GM19023 (cell line): ENCODE measurements around the gene WDPCP.
"Not testable (repeated sequence)": the region's sequence is repeated elsewhere in the genome, so short reads cannot be mapped to it uniquely, and the experiment has no call there.

Experiments used
- ATAC-seq: cut with Tn5 transposase; IDR thresholded peaks from one replicate; pipeline ENCODE4 v1.9.1; 2021; ENCODE audit warnings: mild to moderate bottlenecking, moderate library complexity; ENCODE audit not compliant: unreplicated experiment

The WDPCP gene

DNA sequence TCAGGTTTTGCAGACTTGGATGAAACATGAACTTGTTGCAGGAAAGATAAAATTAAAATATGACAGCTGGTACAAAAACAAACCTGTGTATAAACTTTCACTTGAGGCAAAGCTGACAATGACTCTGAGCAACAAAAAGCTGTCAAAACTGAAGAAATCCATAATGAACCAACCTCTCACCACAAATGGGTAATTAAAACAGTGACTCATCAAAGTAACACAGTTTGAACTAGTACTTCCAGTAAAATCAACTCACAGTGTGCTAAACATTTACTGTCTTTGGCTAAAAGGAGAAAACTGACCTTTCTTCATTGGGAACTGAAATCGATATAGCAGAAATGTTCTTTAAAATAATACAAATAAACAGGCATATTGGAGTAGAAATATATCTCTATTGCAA lies 209.7 kb downstream of the WDPCP start:
- no peak for ATAC-seq

- no peak for ATAC-seq
Measured at GRCh38 chr2:63374341-63374740, 213.9 kb downstream of the WDPCP start.

DNA sequence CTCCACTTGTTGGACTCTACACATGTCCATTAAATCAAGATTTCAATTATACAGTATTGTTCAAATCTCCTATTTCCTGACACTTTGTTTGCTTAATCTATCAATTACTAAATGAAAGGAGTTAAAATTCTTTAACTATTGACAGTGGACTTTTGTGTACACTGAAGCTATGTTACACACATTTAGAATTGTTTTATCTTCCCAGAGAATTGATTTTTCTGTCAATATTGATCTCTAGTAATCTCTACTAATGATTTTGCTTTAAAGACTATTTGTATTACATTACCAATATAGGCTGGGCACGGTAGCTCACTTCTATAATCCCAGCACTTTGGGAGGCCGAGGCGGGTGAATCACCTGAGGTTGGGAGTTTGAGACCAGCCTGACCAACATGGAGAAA lies 215.7 kb downstream of the WDPCP start:
- no peak for ATAC-seq

DNA sequence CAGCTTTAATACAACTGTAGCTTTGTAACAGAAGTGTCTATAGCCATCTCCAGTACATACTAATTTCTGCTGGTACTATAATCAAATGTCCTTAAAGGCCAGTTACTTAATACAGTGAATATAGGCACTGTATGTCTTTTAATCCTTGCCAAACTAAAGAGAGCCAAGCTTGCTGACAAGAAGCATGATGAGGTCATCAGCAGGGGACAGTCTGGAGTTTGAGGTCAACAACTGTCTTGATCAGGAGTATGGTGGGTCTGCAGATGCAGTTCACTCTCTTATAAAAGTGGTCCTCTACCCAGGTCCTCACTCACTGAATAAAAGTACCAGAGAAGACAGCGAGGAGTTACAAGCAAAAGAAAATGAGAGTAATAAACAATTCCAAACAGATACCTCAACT lies 219.1 kb downstream of the WDPCP start:
- ATAC-seq, result no peak

GRCh38 chr2:63364866-63365265 lies 223.4 kb downstream of the WDPCP start:
- no peak for ATAC-seq

DNA sequence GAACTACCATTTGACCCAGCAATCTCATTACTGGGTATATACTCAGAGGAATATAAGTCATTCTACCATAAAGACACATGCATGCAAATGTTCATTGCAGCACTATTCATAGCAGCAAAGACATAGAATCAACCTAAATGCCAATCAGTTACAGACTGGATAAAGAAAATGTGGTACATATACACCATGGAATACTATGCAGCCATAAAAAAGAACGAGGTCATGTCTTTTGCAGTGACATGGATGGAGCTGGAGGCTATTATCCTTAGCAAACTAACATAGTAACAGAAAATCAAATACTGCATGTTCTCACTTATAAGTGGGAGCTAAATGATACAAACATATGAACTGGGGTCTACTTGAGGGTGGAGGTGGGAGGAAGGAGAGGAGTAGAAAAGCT lies 230.6 kb downstream of the WDPCP start:
- ATAC-seq, result not testable (repeated sequence)

GRCh38 chr2:63347361-63347760 lies 240.9 kb downstream of the WDPCP start:
- no peak for ATAC-seq

GRCh38 chr2:63346411-63346810 lies 241.9 kb downstream of the WDPCP start:
- no peak for ATAC-seq

- no peak for ATAC-seq
Measured at GRCh38 chr2:63345285-63345633, 243.0 kb downstream of the WDPCP start.

DNA sequence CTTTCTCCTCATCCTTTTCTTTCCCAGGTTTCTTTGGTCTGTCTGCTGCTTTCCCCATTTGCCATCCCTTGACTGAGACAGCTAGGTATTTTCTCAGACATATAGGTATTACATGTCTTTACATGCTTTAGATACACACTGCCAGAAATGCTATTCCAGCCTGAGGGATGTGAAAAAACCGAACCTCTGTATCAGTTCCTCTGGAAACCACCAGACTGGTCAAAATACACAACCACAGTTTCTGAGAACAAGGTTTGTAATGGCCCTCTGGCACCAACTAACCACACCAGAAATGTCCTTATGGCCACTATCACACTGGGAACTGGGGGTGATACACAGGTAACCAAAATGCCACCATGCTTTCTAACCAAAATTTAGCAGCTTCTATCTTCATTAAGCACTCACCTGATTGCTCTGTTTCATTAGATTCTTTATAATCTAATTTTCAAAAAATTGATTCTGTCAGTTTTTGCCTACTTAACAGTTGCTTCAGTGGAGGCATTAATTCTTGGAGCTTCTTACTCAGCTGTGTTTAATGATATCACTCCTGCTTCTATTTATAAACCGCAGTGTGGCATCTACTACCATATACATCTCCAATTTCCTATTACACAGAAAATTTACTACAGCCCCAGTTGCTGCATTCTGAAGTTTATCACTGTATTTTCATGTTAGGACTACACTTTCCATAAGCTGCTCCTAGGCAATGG lies 243.5 kb downstream of the WDPCP start:
- ATAC-seq, result no peak

GRCh38 chr2:63343397-63344109 lies 244.7 kb downstream of the WDPCP start:
- no peak for ATAC-seq

GRCh38 chr2:63340443-63340842 lies 247.8 kb downstream of the WDPCP start:
- ATAC-seq, result no peak

- ATAC-seq, result no peak
Measured at GRCh38 chr2:63334910-63335309, 253.4 kb downstream of the WDPCP start.

- no peak for ATAC-seq
Measured at GRCh38 chr2:63326473-63326872, 261.8 kb downstream of the WDPCP start.

- ATAC-seq, result not testable (repeated sequence)
Measured at GRCh38 chr2:63323662-63324061, 264.6 kb downstream of the WDPCP start.

DNA sequence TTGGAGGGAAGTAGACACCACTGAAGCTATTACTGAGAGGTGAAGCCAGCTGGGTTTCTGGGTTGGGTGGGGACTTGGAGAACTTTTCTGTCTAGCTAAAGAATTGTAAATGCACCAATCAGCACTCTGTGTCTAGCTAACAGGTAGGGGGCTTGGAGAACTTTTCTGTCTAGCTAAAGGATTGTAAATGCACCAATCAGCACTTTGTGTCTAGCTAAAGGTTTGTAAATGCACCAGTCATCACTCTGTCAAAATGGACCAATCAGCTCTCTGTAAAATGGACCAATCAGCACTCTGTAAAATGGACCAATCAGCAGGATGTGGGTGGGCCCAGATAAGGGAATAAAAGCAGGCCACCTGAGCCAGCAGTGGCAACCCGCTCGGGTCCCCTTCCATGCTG lies 266.3 kb downstream of the WDPCP start:
- ATAC-seq, result not testable (repeated sequence)

- ATAC-seq, result no peak
Measured at GRCh38 chr2:63320669-63321068, 267.6 kb downstream of the WDPCP start.

- no peak for ATAC-seq
Measured at GRCh38 chr2:63310614-63311013, 277.7 kb downstream of the WDPCP start.

DNA sequence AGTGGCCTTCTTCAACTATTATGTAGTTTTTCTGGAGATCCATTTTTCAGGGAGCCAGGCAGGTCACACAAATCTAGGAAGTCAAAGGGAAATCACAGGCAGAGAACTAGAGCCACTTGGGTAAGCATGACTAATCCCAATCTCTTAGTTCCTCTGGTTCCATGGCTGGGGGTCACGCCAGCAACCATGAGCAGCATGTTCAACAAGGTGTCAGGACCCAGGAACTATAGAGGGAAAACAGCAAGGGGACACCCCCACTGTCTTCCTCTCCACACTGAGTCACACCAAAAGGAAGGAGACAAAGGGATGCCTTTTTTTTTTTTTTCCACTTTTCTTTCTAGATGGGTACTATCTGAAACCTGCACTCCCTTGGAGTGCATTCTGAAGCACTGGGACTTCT lies 286.8 kb downstream of the WDPCP start:
- ATAC-seq, result no peak

DNA sequence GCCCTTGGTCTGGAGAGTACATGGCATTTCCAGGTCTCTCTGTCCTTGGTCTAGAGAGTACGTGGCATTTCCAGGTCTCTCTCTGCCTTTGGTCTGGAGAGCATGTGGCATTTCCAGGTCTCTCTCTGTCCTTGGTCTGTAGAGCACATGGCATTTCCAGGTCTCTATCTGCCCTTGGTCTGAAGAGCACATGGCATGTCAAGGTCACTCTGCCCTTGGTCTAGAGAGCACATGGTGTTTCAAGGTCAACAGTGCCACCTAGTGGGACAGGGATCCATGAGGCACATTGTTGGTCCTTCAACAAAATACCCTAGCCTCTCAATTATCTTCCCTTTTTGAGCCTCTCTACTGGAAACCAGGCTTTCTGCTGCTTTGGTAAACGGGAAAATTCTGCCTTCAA lies 287.4 kb downstream of the WDPCP start:
- ATAC-seq, result no peak

DNA sequence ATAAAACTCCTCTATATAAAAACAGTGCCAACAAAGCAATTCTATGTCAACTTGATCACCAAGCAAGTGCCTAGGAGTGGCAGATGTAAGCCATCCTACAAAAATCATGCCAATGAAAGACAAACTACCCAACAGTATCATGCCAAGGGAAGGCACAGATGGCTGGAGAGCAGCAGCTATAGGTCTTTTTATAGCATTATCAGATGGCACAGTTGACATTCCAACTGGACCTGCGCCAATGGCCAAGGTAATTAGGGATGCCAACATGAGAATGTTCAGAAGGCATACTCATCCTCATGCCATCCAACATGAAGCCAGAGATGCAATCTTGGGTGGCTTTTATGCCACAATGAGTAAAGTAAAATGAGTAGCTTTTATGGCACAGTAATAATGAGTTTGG lies 300.3 kb downstream of the WDPCP start:
- no peak for ATAC-seq

DNA sequence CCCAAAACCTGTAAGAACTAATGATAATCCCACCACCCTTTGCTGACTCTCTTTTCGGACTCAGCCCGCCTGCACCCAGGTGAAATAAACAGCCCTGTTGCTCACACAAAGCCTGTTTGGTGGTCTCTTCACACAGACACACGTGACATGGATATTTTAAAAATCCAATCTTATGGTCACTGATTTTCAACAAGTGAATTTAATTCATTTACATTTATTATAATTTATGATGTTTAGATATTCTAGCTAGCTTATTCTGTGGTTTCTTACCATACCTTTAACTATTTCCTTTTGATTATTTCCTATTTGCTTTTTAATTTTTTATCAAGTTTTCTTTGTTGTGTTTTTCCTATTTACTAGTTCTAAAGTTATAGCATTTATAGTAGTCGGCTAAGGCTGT lies 301.8 kb downstream of the WDPCP start:
- not testable (repeated sequence) for ATAC-seq

GRCh38 chr2:63283273-63283672 lies 305.0 kb downstream of the WDPCP start:
- ATAC-seq, result no peak
